Smooth muscle cell (in vitro differentiated cells): ENCODE results near the gene GLIS1. TPM values are rescaled to one million over a fixed set of nuclear protein-coding genes. Genes with fewer than 3 reads are reported as not detected.

ENCODE experiments used
- DNase-seq: peaks from one replicate; lab custom pipeline; 2025; ENCODE audit not compliant: unreplicated experiment; lab: John Stamatoyannopoulos, UW
- H2AFZ ChIP-seq: fragments of 200-600 bp; sonication (generic); 2 replicates; pipeline ENCODE4 v1.6.0; 2016; ENCODE audit warnings: antibody characterized with exemption, low read depth, mild to moderate bottlenecking
- H3F3A ChIP-seq: fragments of 200-600 bp; sonication (generic); 2 replicates; pipeline ENCODE4 v1.6.0; 2017; ENCODE audit warnings: antibody characterized with exemption, low read depth
- H3K27ac ChIP-seq: fragments of 200-600 bp; sonication (generic); 2 replicates; pipeline ENCODE4 v1.5.1; 2016; ENCODE audit warnings: low read depth, mild to moderate bottlenecking
- H3K27me3 ChIP-seq: fragments of 200-600 bp; sonication (generic); 2 replicates; pipeline ENCODE4 v1.6.1; 2016; ENCODE audit warnings: low read depth, mild to moderate bottlenecking
- H3K36me3 ChIP-seq: fragments of 200-600 bp; sonication (generic); 2 replicates; pipeline ENCODE4 v1.5.1; 2016; ENCODE audit warnings: low read depth
- H3K4me1 ChIP-seq: fragments of 200-600 bp; sonication (generic); 2 replicates; pipeline ENCODE4 v1.5.1; 2016; ENCODE audit warnings: low read depth
- H3K4me2 ChIP-seq: fragments of 200-600 bp; sonication (generic); 2 replicates; pipeline ENCODE4 v1.6.0; 2016; ENCODE audit warnings: mild to moderate bottlenecking
- H3K4me3 ChIP-seq: fragments of 200-600 bp; sonication (generic); 2 replicates; pipeline ENCODE4 v1.5.1; 2016; ENCODE audit warnings: mild to moderate bottlenecking
- H3K79me2 ChIP-seq: fragments of 200-600 bp; sonication (generic); 2 replicates; pipeline ENCODE4 v1.6.0; 2016; ENCODE audit warnings: low read depth, mild to moderate bottlenecking
- H3K9ac ChIP-seq: fragments of 200-600 bp; sonication (generic); 2 replicates; pipeline ENCODE4 v1.6.0; 2016; ENCODE audit warnings: low read depth
- H3K9me3 ChIP-seq: fragments of 200-600 bp; sonication (generic); replicated peaks from 2 replicates; pipeline ENCODE4 v1.5.1; 2016; ENCODE audit warnings: low read depth
- H4K20me1 ChIP-seq: fragments of 200-600 bp; sonication (generic); 2 replicates; pipeline ENCODE4 v1.6.0; 2016; ENCODE audit warnings: low read depth
- CTCF ChIP-seq: fragments of 200-600 bp; sonication (generic); IDR thresholded peaks from 2 replicates; pipeline ENCODE4 v1.5.1; 2017; ENCODE audit warnings: borderline replicate concordance, mild to moderate bottlenecking, antibody characterized with exemption; ENCODE audit not compliant: insufficient read depth, poor library complexity, severe bottlenecking
- WGBS: methylation state at CpG from one replicate; pipeline ENCODE4 v1.1.7; 2016; ENCODE audit warnings: low lambda C conversion rate; 5-methylcytosine and 5-hydroxymethylcytosine counted together
- polyA plus RNA-seq: library from polyadenylated mRNA; unstranded; fragments of >200 nt; fragmentation: Nextera tagmentation; extraction: Ambion mirVana; gene quantifications from 2 replicates; pipeline ENCODE4 v1.2.1, GENCODE V29; 2016
- small RNA-seq: library from RNA; depleted of rRNA; stranded (forward); fragments of <200 nt; gene quantifications from one replicate; pipeline ENCODE3, GENCODE V24; 2014
- total RNA-seq: library from RNA; depleted of rRNA; stranded (reverse); fragments of >200 nt; gene quantifications from 2 replicates; pipeline ENCODE4 v1.2.3, GENCODE V29; 2014

The GLIS1 gene
- total and polyA plus RNA-seq, 2 experiments from 2014 or later, result 0.36 to 4.9 TPM

- WGBS, result 98% methylated on average over 57 of the region's 82 CpGs
- no peak for DNase-seq
- Histone ChIP-seq H3K27me3 (no peaks in the 10 kb centered on the region), H3K9ac (no peak within 1 kb of the TSS), H3K9me3 (no peaks in the 10 kb centered on the region), H3K4me2 (no peak within 1 kb of the TSS), H3K4me1 (peaks cover 5% of the 10 kb centered on the region), H3F3A (no peaks in the 10 kb centered on the region), H4K20me1 (no peaks in the 10 kb centered on the region), H3K36me3 (no peaks in the 10 kb centered on the region), H2AFZ (no peak within 1 kb of the TSS), H3K79me2 (no peaks in the 10 kb centered on the region), H3K4me3 (no peak within 1 kb of the TSS), H3K27ac (no peak within 1 kb of the TSS)
- no peak for TF ChIP-seq CTCF
Observed at GRCh38 chr1:53459321-53460175, 279.4 kb downstream of the GLIS1 start, which contains the start of gene DMRTB1. Gene DMRTB1 (plus strand): TSS chr1:53459399. CDS start chr1:53459454, 55 bp downstream.

- 85% methylated on average over 3 of the region's 3 CpGs for WGBS
- no peak overlapping the region for H3K4me3 ChIP-seq
- H3K27ac ChIP-seq, result no peak overlapping the region
- H3K9ac ChIP-seq, result no peak overlapping the region
- H2AFZ ChIP-seq, result no peak overlapping the region
- no peak overlapping the region for H3K4me2 ChIP-seq
- TF ChIP-seq CTCF, result no peak
- peaks cover 5% of the 10 kb centered on the region for H3K4me1 ChIP-seq
- H3K27me3 ChIP-seq, result no peaks in the 10 kb centered on the region
- no peak for DNase-seq
- no peaks in the 10 kb centered on the region for H3F3A ChIP-seq
- H3K36me3 ChIP-seq, result no peaks in the 10 kb centered on the region
- H4K20me1 ChIP-seq, result no peaks in the 10 kb centered on the region
- H3K79me2 ChIP-seq, result no peaks in the 10 kb centered on the region
- H3K9me3 ChIP-seq, result no peaks in the 10 kb centered on the region
Observed at GRCh38 chr1:53458634-53459033, 280.3 kb downstream of the GLIS1 start.

Small RNA genes lying within 50 kb of the gene (small RNA-seq; reads per million reads assigned to genes)
- gene RF00418 (not detected), gene RNU7-95P (not detected)

Other genes with a start within 250 kb of the GLIS1 start
- gene NDC1, start 99.1 kb upstream of the GLIS1 start, total RNA-seq, result 20.2 and 28.4 TPM in 2 replicates
- gene NDC1, start 99.1 kb upstream of the GLIS1 start, polyA plus RNA-seq, result 4.9 and 5.5 TPM in 2 replicates
- gene YIPF1, start 150.6 kb upstream of the GLIS1 start, total RNA-seq, result 44.2 and 45.9 TPM in 2 replicates
- gene YIPF1, start 150.6 kb upstream of the GLIS1 start, polyA plus RNA-seq, result 32.4 and 33.0 TPM in 2 replicates
- not detected in 2 replicates for gene DIO1, start 155.0 kb upstream of the GLIS1 start, total RNA-seq
- gene DIO1, start 155.0 kb upstream of the GLIS1 start, polyA plus RNA-seq, result 0.16 TPM in 1 of 2 replicates, not detected in the other
- 23.3 and 27.4 TPM in 2 replicates for gene IFT25, start 206.5 kb upstream of the GLIS1 start, total RNA-seq
- 45.1 and 46.3 TPM in 2 replicates for gene IFT25, start 206.5 kb upstream of the GLIS1 start, polyA plus RNA-seq
- gene LRRC42, start 207.2 kb upstream of the GLIS1 start, total RNA-seq, result 36.5 and 56.2 TPM in 2 replicates
- gene LRRC42, start 207.2 kb upstream of the GLIS1 start, polyA plus RNA-seq, result 37.0 and 38.0 TPM in 2 replicates